Gastroesophageal sphincter (tissue), 4 donors: ENCODE measurements around the gene EXOC3L1. TPM values are rescaled to one million over a fixed set of nuclear protein-coding genes. Genes with fewer than 3 reads are reported as not detected.

Source experiments
- ATAC-seq: fragments of 150-250 bp; one replicate; pipeline ENCODE4 v1.9.1; 2016; ENCODE audit warnings: mild to moderate bottlenecking, moderate library complexity
- H3K27ac ChIP-seq, 4 donors: fragments of 200-600 bp; sonication (generic) in 3 of 4; 1 replicate in 3 of 4; 2 replicates in 1 of 4; pipeline ENCODE4 v1.5.1; 2016 to 2019
- H3K27me3 ChIP-seq: fragments of 200-600 bp; sonication (generic); one replicate; pipeline ENCODE4 v1.5.1; 2019
- H3K36me3 ChIP-seq, 2 donors: fragments of 200-600 bp; sonication (generic); one replicate each; pipeline ENCODE4 v1.5.1; 2019; ENCODE audit warnings: control low read depth in 1 of 2
- H3K4me1 ChIP-seq, 3 donors: fragments of 200-600 bp; sonication (generic); 1 replicate in 2 of 3; 2 replicates in 1 of 3; pipeline ENCODE4 v1.5.1; 2016 to 2019; ENCODE audit warnings: control low read depth in 2 of 3
- H3K4me3 ChIP-seq, 2 donors: fragments of 200-600 bp; sonication (generic); one replicate each; pipeline ENCODE4 v1.5.1; 2019; ENCODE audit warnings: mild to moderate bottlenecking in 1 of 2, moderate library complexity in 1 of 2
- H3K9me3 ChIP-seq, 3 donors: fragments of 200-600 bp; sonication (generic); one replicate each; pipeline ENCODE4 v1.5.1; 2017 to 2019; ENCODE audit warnings: control low read depth in 2 of 3
- CTCF ChIP-seq, 4 experiments: fragments of 200-600 bp in 2 of 4; fragments of 450-650 bp in 2 of 4; sonication (generic) in 1 of 4; IDR thresholded peaks; one replicate each; pipeline ENCODE4 v1.5.1; 2017 to 2019; ENCODE audit warnings: antibody characterized with exemption in 4 of 4, mild to moderate bottlenecking in 2 of 4, moderate library complexity in 2 of 4
- EP300 ChIP-seq: sonication (generic); formaldehyde crosslinking; IDR thresholded peaks from one replicate; pipeline ENCODE4 v1.6.1; 2017; ENCODE audit warnings: antibody characterized with exemption, mild to moderate bottlenecking
- POLR2A ChIP-seq, 2 donors: fragments of 450-650 bp; IDR thresholded peaks; one replicate each; pipeline ENCODE4 v1.6.1; 2017; ENCODE audit warnings: antibody characterized with exemption in 2 of 2, mild to moderate bottlenecking in 2 of 2, moderate library complexity in 1 of 2
- POLR2AphosphoS5 ChIP-seq: sonication (generic); formaldehyde crosslinking; IDR thresholded peaks from one replicate; pipeline ENCODE4 v1.6.1; 2017; ENCODE audit warnings: antibody characterized with exemption
- WGBS, 2 donors: methylation state at CpG; one replicate each; pipeline ENCODE4 v1.1.5; 2018; ENCODE audit warnings: low coverage in 1 of 2; 5-methylcytosine and 5-hydroxymethylcytosine counted together
- total RNA-seq, 4 donors: library from RNA; depleted of rRNA; stranded (reverse); fragments of >200 nt; gene quantifications; one replicate each; pipeline ENCODE4 v1.1.0, GENCODE V29; 2016

Gene EXOC3L1
- total RNA-seq, 4 donors from 2014 or later: 1.6 to 6.1 (median 2.6) TPM

- Histone ChIP-seq H3K9me3 (no peaks in the 10 kb centered on the region), H3K27ac (no peak overlapping the region), H3K4me3 (no peak overlapping the region), H3K4me1 (peaks cover 0 to 37% (median 10%) of the 10 kb centered on the region in 3 donors), H3K27me3 (no peaks in the 10 kb centered on the region), H3K36me3 (peaks cover 0 to 62% of the 10 kb centered on the region in 2 donors)
- 100% methylated on average over 1 of the region's 9 CpGs; no CpG with 5 or more reads in 1 of the 2 donors for WGBS, 2 donors
- ATAC-seq: no peak
- TF ChIP-seq POLR2A (IDR thresholded peaks at IDR 0.05): no peak
- no peak for TF ChIP-seq EP300
- no peak for TF ChIP-seq CTCF (IDR thresholded peaks at IDR 0.05)
- TF ChIP-seq POLR2AphosphoS5: no peak
Measured at GRCh38 chr16:67228905-67229304, 39.0 kb upstream of the EXOC3L1 start.

- Histone ChIP-seq H3K4me1 (peaks cover 0 to 37% (median 10%) of the 10 kb centered on the region in 3 donors), H3K36me3 (peaks cover 0 to 58% of the 10 kb centered on the region in 2 donors), H3K27ac (no peak overlapping the region), H3K27me3 (no peaks in the 10 kb centered on the region), H3K9me3 (no peaks in the 10 kb centered on the region), H3K4me3 (peak overlapping the region in 1 of 2 donors; percentile 70)
- no peak for ATAC-seq
- WGBS, 2 donors: 78 to 94% methylated on average over 2 of the region's 9 CpGs
- TF ChIP-seq POLR2AphosphoS5 (no peak), EP300 (no peak), CTCF (IDR thresholded peaks at IDR 0.05) (no peak)
Measured at GRCh38 chr16:67228034-67228785, 38.3 kb upstream of the EXOC3L1 start.

- Histone ChIP-seq H3K4me1 (peaks cover 0 to 37% (median 10%) of the 10 kb centered on the region in 3 donors), H3K27me3 (no peaks in the 10 kb centered on the region), H3K9me3 (no peaks in the 10 kb centered on the region), H3K36me3 (peaks cover 0 to 57% of the 10 kb centered on the region in 2 donors), H3K27ac (peak overlapping the region; percentile 25 to 89 (median 84)), H3K4me3 (peak overlapping the region; percentile 52 to 70)
- no peak for TF ChIP-seq EP300
- no peak for TF ChIP-seq POLR2A (IDR thresholded peaks at IDR 0.05)
- no peak for TF ChIP-seq POLR2AphosphoS5
- TF ChIP-seq CTCF (IDR thresholded peaks at IDR 0.05): no peak
- ATAC-seq: no peak
- WGBS, 2 donors: 3 to 27% methylated on average over 3 to 7 of the region's 12 CpGs
Measured at GRCh38 chr16:67227567-67227921, 37.6 kb upstream of the EXOC3L1 start.

GRCh38 chr16:67226804-67227566 lies 37.0 kb upstream of the EXOC3L1 start, which contains the start of gene TMEM208:
Gene TMEM208, plus strand, starts transcription at chr16:67227130. Its CDS starts 89 bp downstream, at chr16:67227219.
- peaks cover 0 to 53% of the 10 kb centered on the region in 2 donors for H3K36me3 ChIP-seq
- TF ChIP-seq POLR2A (IDR thresholded peaks at IDR 0.05) (peak; percentile 65 to 79), CTCF (IDR thresholded peaks at IDR 0.05) (peak in 2 of 4 experiments; percentile 38 to 52), EP300 (no peak), POLR2AphosphoS5 (peak; percentile 95)
- 0% methylated on average over 14 of the region's 46 CpGs; no CpG with 5 or more reads in 1 of the 2 donors for WGBS, 2 donors
- H3K4me3 ChIP-seq: peak within 1 kb of the TSS; percentile 52 to 70
- H3K27ac ChIP-seq: peak within 1 kb of the TSS; percentile 45 to 89 (median 84)
- H3K27me3 ChIP-seq: no peaks in the 10 kb centered on the region
- H3K9me3 ChIP-seq: no peaks in the 10 kb centered on the region
- H3K4me1 ChIP-seq: peaks cover 0 to 37% (median 10%) of the 10 kb centered on the region in 3 donors
- peak; percentile 96 for ATAC-seq
